Adrenal gland (tissue), 12 donors: ENCODE data around the gene HSPA12B. TPM values are rescaled to one million over a fixed set of nuclear protein-coding genes. Genes with fewer than 3 reads are reported as not detected.
A peak's percentile ranks its signal among the peaks of the same experiment; 100 is the strongest.

ENCODE experiments used
- DNase-seq, 7 donors: peaks; one replicate each; pipeline ENCODE4 v3.0.0-alpha.2; 2019 to 2020
- H3K27ac ChIP-seq, 5 donors: fragments of 200-600 bp; sonication (generic) in 4 of 5; 1 replicate in 3 of 5; 2 replicates in 2 of 5; pipeline versions ENCODE4 v1.5.1 to v1.8.0; 2016 to 2020; ENCODE audit warnings: mild to moderate bottlenecking in 1 of 5
- H3K27me3 ChIP-seq: fragments of 200-600 bp; 2 replicates; pipeline ENCODE4 v1.8.0; 2021
- H3K36me3 ChIP-seq, 2 donors: fragments of 200-600 bp; replicated peaks in 1 of 2; 1 replicate in 1 of 2; 2 replicates in 1 of 2; pipeline versions ENCODE4 v1.5.1 to v1.8.0; 2018 to 2022
- H3K4me1 ChIP-seq, 2 donors: fragments of 200-600 bp; replicated peaks in 1 of 2; 1 replicate in 1 of 2; 2 replicates in 1 of 2; pipeline versions ENCODE4 v1.5.1 to v1.8.0; 2018 to 2021
- H3K4me3 ChIP-seq, 4 donors: fragments of 200-600 bp; sonication (generic) in 3 of 4; one replicate each; pipeline ENCODE4 v1.5.1; 2016 to 2018
- H3K9me3 ChIP-seq, 3 donors: fragments of 200-600 bp; sonication (generic) in 1 of 3; replicated peaks in 1 of 3; 1 replicate in 2 of 3; 2 replicates in 1 of 3; pipeline versions ENCODE4 v1.5.1 to v1.8.0; 2016 to 2021
- CTCF ChIP-seq, 6 experiments: fragments of 450-650 bp in 4 of 6; fragments of 200-600 bp in 2 of 6; sonication (generic) in 1 of 6; IDR thresholded peaks; 1 replicate in 5 of 6; 2 replicates in 1 of 6; pipeline versions ENCODE4 v1.5.1 to v1.8.0; 2016 to 2021; ENCODE audit warnings: antibody characterized with exemption in 6 of 6, mild to moderate bottlenecking in 2 of 6, moderate library complexity in 1 of 6
- POLR2A ChIP-seq, 2 donors: fragments of 450-650 bp; IDR thresholded peaks; one replicate each; pipeline ENCODE4 v1.6.1; 2017; ENCODE audit warnings: antibody characterized with exemption in 2 of 2, mild to moderate bottlenecking in 2 of 2, moderate library complexity in 1 of 2
- WGBS, 4 donors: extraction: QIAGEN DNeasy Blood & Tissue Kit in 2 of 4; methylation state at CpG; one replicate each; pipeline versions ENCODE4 v1.1.5 to v1.1.7; 2013 to 2017; 5-methylcytosine and 5-hydroxymethylcytosine counted together
- intact Hi-C, 2 donors: fragments of 100-400 bp; cut with DNase I; formaldehyde crosslinking; loops; one replicate each; pipeline versions ENCODE4 v1.14.1 to v1.15.0; 2022 to 2023
- polyA plus RNA-seq, 3 donors: library from polyadenylated mRNA; stranded (reverse); fragments of 200-250 nt in 2 of 3; fragments of 350-450 nt in 1 of 3; fragmentation: Illumina TruSeq in 1 of 3; extraction: RNeasy Lipid Tissue Mini Kit (QIAGEN cat#74804) in 1 of 3; gene quantifications; one replicate each; pipeline ENCODE4 v1.2.3, GENCODE V29; 2013 to 2014
- total RNA-seq, 9 donors: library from RNA; depleted of rRNA in 4 of 9; stranded (reverse); fragments of >200 nt in 4 of 9; fragments of 120-200 nt in 1 of 9; fragmentation: NEBNext Ultra II Directional in 1 of 9; extraction: Animal tissue kit (Norgen Biotek cat#: 25700) in 1 of 9; gene quantifications; one replicate each; pipeline versions ENCODE4 v1.1.0 to v1.2.4, GENCODE V29; 2013 to 2023
- donor health status: healthy with polysubstance abuse.
- donor health status: Bipolar disorder and iron deficiency.
- donor health status: DM: yes; HTN: yes; CAD: no.
- donor health status: DM: no; HTN: no; CAD: no.
- donor health status: DM: no; HTN: no; CAD: no.
- donor health status: DM: yes; HTN: yes; CAD: no.

The HSPA12B gene
- total and polyA plus RNA-seq, 12 donors = 1.5 to 10.9 (median 5.5) TPM

- Histone ChIP-seq H3K36me3 (no peaks in the 10 kb centered on the region), H3K27ac (peak overlapping the region in 2 of 5 donors; percentile 45 to 73), H3K9me3 (no peaks in the 10 kb centered on the region), H3K27me3 (peaks cover 7% of the 10 kb centered on the region), H3K4me1 (peaks cover 0 to under 1% of the 10 kb centered on the region in 2 donors), H3K4me3 (no peak overlapping the region)
- peak; percentile 59 to 90 (median 80) for DNase-seq
- TF ChIP-seq CTCF (IDR thresholded peaks at IDR 0.05) = no peak
- no peak for TF ChIP-seq POLR2A (IDR thresholded peaks at IDR 0.05)
- WGBS, 4 donors = 35 to 52% (median 39%) methylated on average over 9 of the region's 9 CpGs
- intact Hi-C loops = no loop called here
These were observed 45.6 kb upstream of the HSPA12B start for GRCh38 chr20:3686867-3687321.

GRCh38 chr20:3687655-3688054, 44.8 kb upstream of the HSPA12B start:
- no peaks in the 10 kb centered on the region for H3K9me3 ChIP-seq
- 63 to 75% (median 69%) methylated on average over 2 of the region's 2 CpGs for WGBS, 4 donors
- intact Hi-C loops = no loop called here
- H3K27me3 ChIP-seq = no peaks in the 10 kb centered on the region
- H3K27ac ChIP-seq = peak overlapping the region in 1 of 5 donors; percentile 73
- no peak overlapping the region for H3K4me3 ChIP-seq
- no peaks in the 10 kb centered on the region for H3K36me3 ChIP-seq
- no peaks in the 10 kb centered on the region for H3K4me1 ChIP-seq
- peak in 1 of 7 donors; percentile 42 for DNase-seq
- TF ChIP-seq POLR2A (IDR thresholded peaks at IDR 0.05) = no peak
- no peak for TF ChIP-seq CTCF (IDR thresholded peaks at IDR 0.05)

DNA sequence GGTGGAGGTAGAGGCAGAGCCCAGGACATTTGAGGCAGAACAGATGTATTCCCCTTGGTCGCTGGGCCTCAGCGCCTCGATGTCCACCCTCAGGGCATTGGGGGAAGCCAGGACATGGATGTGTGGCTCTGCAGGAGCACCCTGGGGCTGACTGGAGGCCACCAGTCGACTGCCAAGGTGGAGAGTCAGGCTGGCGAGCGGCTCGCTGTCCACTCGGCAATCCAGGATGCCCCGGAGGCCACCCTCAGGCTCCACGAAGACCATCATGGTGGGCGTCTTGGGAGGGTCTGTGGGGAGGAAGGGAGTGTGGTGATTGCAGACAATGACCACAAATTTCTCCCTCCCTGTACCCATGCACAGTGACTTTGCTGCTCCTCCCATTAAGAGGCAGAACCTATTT, 42.5 kb upstream of the HSPA12B start:
- 87 to 95% (median 92%) methylated on average over 7 to 11 of the region's 11 CpGs for WGBS, 4 donors
- Histone ChIP-seq H3K27me3 (no peaks in the 10 kb centered on the region), H3K4me3 (no peak overlapping the region), H3K36me3 (no peaks in the 10 kb centered on the region), H3K27ac (no peak overlapping the region), H3K9me3 (no peaks in the 10 kb centered on the region), H3K4me1 (no peaks in the 10 kb centered on the region)
- DNase-seq = no peak
- intact Hi-C loops = no loop called here
- no peak for TF ChIP-seq CTCF (IDR thresholded peaks at IDR 0.05)
- no peak for TF ChIP-seq POLR2A (IDR thresholded peaks at IDR 0.05)

DNA sequence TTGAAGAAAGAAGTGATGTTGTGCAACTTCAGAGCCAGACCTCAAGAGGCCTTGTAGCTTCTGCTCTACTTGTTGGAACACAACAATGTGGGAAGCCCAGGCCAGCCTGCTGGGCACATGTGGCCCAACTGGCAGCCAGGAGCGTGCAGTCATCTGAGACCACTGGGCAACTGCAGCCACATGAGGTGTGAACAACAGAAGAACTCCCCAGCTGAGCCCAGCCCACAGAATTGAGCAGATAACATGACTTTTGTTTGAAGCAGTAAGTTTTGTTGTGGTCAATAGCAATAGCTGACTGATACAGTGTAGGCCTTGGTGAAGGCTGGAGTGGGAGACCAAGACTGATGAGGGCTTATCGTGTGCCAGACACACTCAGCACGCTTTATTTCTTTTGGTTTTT, 42.1 kb upstream of the HSPA12B start:
- Histone ChIP-seq H3K27ac (no peak overlapping the region), H3K36me3 (no peaks in the 10 kb centered on the region), H3K4me3 (no peak overlapping the region), H3K9me3 (no peaks in the 10 kb centered on the region), H3K27me3 (no peaks in the 10 kb centered on the region), H3K4me1 (no peaks in the 10 kb centered on the region)
- WGBS, 4 donors = 93 to 98% (median 95%) methylated on average over 2 to 3 of the region's 3 CpGs
- TF ChIP-seq CTCF (IDR thresholded peaks at IDR 0.05) = no peak
- no peak for TF ChIP-seq POLR2A (IDR thresholded peaks at IDR 0.05)
- DNase-seq = no peak
- intact Hi-C loops = no loop called here
